Measurements from ENCODE around the gene TTC39A. TPM values are rescaled to one million over a fixed set of nuclear protein-coding genes. Genes with fewer than 3 reads are reported as not detected.
"Not testable (repeated sequence)": the region's sequence is repeated elsewhere in the genome, so short reads cannot be mapped to it uniquely, and the experiment has no call there.

TTC39A gene
- total RNA-seq, 3 donors from 2014 or later = 32.3 to 95.1 (median 87.0) TPM

DNA sequence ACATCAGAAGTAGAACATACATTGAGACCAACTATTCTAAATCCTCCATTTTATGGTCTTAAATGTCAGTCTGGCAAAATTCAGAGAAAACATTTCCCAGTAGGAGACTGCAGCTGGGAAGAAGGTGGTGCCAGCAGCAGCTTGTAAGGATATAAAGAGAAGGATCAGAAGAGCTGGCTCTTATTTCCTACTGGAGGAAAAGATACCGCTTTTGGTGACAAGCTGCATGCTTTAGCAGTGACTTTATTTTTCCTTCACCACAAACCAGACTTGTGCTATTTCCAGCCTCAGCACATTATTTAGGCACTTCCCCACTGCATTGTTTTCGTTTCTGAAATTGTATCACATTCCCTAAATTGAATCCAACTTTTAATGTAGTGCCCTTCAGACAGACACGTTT, 65.9 kb downstream of the TTC39A start:
- H3K4me1 ChIP-seq (ENCODE audit: low read depth) = peaks cover 7% of the 10 kb centered on the region
- TF ChIP-seq, protein P1, sequence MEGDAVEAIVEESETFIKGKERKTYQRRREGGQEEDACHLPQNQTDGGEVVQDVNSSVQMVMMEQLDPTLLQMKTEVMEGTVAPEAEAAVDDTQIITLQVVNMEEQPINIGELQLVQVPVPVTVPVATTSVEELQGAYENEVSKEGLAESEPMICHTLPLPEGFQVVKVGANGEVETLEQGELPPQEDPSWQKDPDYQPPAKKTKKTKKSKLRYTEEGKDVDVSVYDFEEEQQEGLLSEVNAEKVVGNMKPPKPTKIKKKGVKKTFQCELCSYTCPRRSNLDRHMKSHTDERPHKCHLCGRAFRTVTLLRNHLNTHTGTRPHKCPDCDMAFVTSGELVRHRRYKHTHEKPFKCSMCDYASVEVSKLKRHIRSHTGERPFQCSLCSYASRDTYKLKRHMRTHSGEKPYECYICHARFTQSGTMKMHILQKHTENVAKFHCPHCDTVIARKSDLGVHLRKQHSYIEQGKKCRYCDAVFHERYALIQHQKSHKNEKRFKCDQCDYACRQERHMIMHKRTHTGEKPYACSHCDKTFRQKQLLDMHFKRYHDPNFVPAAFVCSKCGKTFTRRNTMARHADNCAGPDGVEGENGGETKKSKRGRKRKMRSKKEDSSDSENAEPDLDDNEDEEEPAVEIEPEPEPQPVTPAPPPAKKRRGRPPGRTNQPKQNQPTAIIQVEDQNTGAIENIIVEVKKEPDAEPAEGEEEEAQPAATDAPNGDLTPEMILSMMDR (IDR thresholded peaks at IDR 0.05) = no peak
- H3K36me3 ChIP-seq (ENCODE audit: low read depth) = no peaks in the 10 kb centered on the region
- intact Hi-C loops (cut with DNase I, micrococcal nuclease) = no loop called here
- DNase-seq (no peak), ATAC-seq (peak; percentile 35)
- H3K4me3 ChIP-seq = no peak overlapping the region
- no peaks in the 10 kb centered on the region for H3K9me3 ChIP-seq

DNA sequence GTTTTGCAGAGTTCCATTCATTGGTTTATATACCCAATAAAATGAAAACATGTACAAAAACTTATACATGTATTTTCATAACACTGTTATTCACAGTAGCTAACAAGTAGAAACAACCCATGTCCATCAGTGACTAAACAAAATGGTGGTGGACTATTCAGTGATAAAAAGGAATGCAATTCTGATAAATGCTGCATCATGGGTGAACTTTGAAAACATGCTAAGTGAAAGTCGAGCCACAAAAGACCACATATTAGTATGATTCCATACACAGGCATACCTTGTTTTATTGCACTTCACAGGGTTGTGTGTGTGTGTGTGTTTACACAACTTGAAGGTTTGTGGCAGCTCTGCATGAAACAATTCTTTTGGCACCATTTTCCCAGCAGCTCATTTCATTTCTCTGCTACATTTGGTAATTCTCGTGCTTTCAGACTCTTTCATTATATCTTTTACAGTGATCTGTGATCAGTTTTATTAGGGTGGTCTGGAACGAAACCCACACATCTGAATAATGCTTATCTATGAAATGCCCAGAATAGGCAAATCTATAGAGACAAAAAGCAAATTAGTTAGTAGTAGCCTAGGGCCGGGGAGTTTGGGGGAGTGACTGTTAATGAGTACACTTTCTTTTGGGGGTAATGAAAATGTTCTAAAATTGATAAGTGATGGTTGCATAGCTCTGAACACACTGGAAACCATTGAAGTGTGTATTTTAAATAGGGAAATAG, 67.0 kb downstream of the TTC39A start:
- Histone ChIP-seq H3K36me3 (ENCODE audit: low read depth) (no peaks in the 10 kb centered on the region), H3K4me3 (no peak overlapping the region), H3K4me1 (ENCODE audit: low read depth) (peaks cover 7% of the 10 kb centered on the region), H3K9me3 (no peaks in the 10 kb centered on the region)
- intact Hi-C loops (cut with DNase I, micrococcal nuclease) = no loop called here
- TF ChIP-seq, protein P1 (IDR thresholded peaks at IDR 0.05) = no peak
- ATAC-seq (no peak), DNase-seq (no peak)

DNA sequence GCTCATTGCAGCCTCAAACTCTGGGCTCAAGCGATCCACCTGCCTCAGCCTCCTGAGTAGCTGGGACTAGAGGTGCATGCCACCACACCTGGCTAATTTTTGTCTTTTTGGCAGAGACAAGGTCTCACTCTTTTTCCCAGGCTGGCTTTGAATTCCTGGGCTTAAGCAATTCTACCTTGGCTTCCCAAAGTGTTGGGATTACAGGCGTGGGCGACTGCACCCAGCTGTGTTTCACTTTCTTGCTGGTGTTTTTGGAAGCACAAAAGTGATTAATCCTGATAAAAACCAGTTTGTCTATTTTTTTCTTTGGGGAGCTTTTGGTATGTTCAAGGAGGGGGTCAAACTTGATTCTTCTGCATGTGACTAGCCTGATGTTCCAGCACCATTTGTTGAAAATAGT, 75.0 kb downstream of the TTC39A start:
- H3K36me3 ChIP-seq (ENCODE audit: low read depth) = no peaks in the 10 kb centered on the region
- no peak overlapping the region for H3K4me3 ChIP-seq
- DNase-seq (no peak), ATAC-seq (no peak)
- H3K9me3 ChIP-seq = no peaks in the 10 kb centered on the region
- TF ChIP-seq, protein P1 (IDR thresholded peaks at IDR 0.05) = no peak
- peaks cover under 1% of the 10 kb centered on the region for H3K4me1 ChIP-seq (ENCODE audit: low read depth)
- intact Hi-C loops (cut with DNase I, micrococcal nuclease) = no loop called here

DNA sequence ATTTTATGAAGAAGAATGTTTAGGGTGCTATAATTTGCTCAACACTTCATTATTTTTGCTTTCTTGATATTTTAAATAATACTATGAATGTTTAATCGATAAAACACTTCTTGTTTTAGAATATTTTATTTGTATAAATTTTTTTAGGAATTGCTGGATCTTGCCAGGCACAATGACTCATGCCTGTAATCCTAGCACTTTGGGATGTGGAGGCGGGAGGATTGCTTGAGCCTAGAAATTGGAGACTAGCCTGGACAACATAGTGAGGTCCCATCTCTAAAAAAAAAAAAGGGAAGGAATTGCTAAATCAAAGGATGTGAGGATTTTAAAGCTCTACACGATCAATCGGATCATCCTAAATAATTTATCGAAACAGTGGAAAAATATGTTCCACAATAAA, 76.7 kb downstream of the TTC39A start:
- ATAC-seq (no peak), DNase-seq (no peak)
- intact Hi-C loops (cut with DNase I, micrococcal nuclease) = no loop called here
- TF ChIP-seq, protein P1 (IDR thresholded peaks at IDR 0.05) = no peak
- Histone ChIP-seq H3K36me3 (ENCODE audit: low read depth) (no peaks in the 10 kb centered on the region), H3K9me3 (no peaks in the 10 kb centered on the region), H3K4me3 (no peak overlapping the region), H3K4me1 (ENCODE audit: low read depth) (peaks cover 6% of the 10 kb centered on the region)

DNA sequence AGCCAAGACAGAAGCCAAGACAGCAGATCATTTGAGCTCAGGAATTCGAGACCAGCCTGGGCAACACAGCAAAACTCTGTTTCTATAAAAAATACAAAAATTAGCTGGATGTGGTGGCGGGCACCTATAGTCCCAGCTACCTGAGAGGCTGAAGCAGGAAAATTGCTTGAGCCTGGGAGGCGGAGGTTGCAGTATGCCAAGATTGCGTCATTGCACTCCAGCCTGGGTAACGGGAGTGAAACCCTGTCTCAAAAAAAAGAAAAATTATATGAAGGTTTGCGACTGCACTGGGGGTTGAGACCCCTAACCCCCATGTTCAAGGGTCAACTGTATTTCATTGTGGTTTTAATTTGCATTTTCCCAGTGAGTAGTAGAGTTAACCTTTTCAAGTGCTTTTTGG, 78.0 kb downstream of the TTC39A start:
- TF ChIP-seq, protein P1 (IDR thresholded peaks at IDR 0.05) = no peak
- intact Hi-C loops (cut with DNase I, micrococcal nuclease) = no loop called here
- no peak for DNase-seq
- peaks cover 6% of the 10 kb centered on the region for H3K4me1 ChIP-seq (ENCODE audit: low read depth)
- ATAC-seq = no peak
- H3K36me3 ChIP-seq (ENCODE audit: low read depth) = no peaks in the 10 kb centered on the region
- no peaks in the 10 kb centered on the region for H3K9me3 ChIP-seq
- H3K4me3 ChIP-seq = no peak overlapping the region

DNA sequence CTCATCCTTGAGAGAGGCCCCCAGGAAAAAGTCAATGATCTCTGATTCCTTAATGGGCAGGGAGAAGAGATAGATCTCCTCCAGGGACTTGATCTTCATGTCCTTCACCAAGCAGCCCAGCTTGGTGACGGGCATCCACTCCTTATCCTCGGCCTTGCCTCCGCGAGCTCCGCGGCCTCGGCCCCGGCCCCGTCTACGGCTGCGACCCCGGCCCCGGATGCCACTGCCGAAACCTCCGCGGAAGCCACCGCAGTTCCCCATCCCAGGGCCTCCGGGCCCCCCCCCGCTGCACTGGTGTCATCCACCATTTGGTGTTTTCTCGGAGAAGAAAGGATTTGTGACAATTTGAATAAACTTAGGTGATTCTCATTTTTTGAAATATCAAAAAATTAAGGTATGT, 79.2 kb downstream of the TTC39A start:
- ATAC-seq; H3K36me3 ChIP-seq (ENCODE audit: low read depth); H3K9me3 ChIP-seq; H3K4me3 ChIP-seq; intact Hi-C loops (cut with DNase I, micrococcal nuclease); DNase-seq: not testable (repeated sequence)
- peaks cover 12% of the 10 kb centered on the region for H3K4me1 ChIP-seq (ENCODE audit: low read depth)

DNA sequence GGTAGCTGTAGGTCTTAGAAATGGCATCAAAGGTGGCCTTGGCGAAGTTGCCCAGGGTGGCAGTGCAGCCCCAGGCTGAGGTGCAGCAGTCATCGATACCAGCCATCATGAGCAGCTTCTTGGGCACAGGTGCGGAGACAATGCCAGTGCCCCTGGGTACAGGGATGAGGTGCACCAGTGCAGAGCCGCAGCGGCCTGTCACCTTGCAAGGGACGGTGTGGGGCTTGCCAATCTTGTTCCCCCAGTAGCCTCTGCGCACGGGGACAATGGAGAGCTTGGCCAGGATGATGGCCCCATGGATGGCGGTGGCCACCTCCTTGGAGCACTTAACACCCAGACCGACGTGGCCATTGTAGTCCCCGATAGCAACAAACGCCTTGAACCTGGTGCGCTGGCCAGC, 79.6 kb downstream of the TTC39A start:
- peaks cover 12% of the 10 kb centered on the region for H3K4me1 ChIP-seq (ENCODE audit: low read depth)
- intact Hi-C loops (cut with DNase I, micrococcal nuclease); DNase-seq; H3K4me3 ChIP-seq; H3K36me3 ChIP-seq (ENCODE audit: low read depth); ATAC-seq; H3K9me3 ChIP-seq: not testable (repeated sequence)
